HT1080 (cell line): Measurements from ENCODE around the gene SNRNP48. TPM values are rescaled to one million over a fixed set of nuclear protein-coding genes. Genes with fewer than 3 reads are reported as not detected.

Source experiments
- DNase-seq: peaks from one replicate; pipeline ENCODE4 v3.0.0-alpha.2; 2015; ENCODE audit warnings: low read depth
- polyA plus RNA-seq, 2 experiments: library from polyadenylated mRNA; depleted of rRNA; stranded (reverse); fragments of >200 nt; gene quantifications; 2 replicates each; pipeline ENCODE4 v1.2.3, GENCODE V29; 2015
- total RNA-seq: library from RNA; depleted of rRNA; stranded (reverse); fragments of >200 nt; shearing (Covaris generic); gene quantifications from 2 replicates; pipeline ENCODE4 v1.2.3, GENCODE V29; 2014; rRNA removed

SNRNP48 gene, protein sequence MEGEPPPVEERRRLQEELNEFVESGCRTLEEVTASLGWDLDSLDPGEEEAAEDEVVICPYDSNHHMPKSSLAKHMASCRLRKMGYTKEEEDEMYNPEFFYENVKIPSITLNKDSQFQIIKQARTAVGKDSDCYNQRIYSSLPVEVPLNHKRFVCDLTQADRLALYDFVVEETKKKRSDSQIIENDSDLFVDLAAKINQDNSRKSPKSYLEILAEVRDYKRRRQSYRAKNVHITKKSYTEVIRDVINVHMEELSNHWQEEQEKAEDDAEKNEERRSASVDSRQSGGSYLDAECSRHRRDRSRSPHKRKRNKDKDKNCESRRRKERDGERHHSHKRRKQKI
- 7.9 and 9.7 TPM in 2 replicates for total RNA-seq
- polyA plus RNA-seq (2015; cell fraction: cytosol; rRNA removed), result 11.9 and 14.2 TPM in 2 replicates
- 32.2 and 32.5 TPM in 2 replicates for polyA plus RNA-seq (2015; cell fraction: nucleus; rRNA removed)

DNA sequence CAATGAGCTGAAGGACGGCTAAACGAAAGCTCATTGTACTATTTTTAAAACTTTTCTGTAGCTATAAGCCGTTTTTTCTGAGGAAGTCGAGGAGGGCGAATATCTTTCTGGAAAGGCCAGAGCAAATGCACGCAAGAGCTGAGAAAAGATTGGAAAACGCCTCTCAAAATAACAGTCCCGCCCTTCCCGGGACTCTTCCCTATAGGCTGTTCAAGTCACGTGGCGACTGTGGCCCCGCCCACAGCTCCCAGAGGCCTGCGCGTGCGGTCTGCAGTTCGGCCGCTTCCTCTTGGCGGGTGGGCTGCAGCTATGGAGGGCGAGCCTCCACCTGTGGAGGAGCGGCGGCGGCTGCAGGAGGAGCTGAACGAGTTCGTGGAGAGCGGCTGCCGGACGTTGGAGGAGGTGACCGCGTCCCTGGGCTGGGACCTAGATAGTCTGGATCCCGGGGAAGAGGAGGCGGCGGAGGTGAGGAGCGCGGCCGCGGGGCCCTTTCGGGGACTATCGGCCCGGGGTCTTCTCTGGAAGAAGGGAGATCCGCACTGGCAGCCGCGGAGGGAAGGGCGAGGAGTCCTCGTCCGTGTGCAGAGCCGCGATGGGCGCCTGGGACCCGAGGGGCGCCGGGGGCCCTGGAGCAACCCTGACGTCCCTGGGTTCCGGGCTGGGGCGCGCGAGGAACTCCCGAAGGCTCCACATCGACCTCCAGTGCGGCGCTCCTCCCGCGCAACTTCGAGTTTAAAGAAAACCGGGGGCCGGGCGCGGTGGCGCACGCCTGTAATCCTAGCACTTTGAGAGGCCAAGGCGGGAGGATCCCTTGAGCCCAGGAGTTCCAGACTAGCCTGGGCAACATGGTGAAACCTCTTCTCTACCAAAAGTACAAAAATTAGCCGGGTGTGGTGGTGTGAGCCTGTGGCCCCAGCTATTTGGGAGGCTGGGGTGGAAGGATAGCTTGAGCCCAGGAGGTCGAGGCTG is at the start of gene SNRNP48:
TSS of gene SNRNP48 (plus strand) at position 250 of the 969 bp plus-strand sequence. CDS start at position 310, 60 bp downstream.
- DNase-seq, result peak; percentile 88

DNA sequence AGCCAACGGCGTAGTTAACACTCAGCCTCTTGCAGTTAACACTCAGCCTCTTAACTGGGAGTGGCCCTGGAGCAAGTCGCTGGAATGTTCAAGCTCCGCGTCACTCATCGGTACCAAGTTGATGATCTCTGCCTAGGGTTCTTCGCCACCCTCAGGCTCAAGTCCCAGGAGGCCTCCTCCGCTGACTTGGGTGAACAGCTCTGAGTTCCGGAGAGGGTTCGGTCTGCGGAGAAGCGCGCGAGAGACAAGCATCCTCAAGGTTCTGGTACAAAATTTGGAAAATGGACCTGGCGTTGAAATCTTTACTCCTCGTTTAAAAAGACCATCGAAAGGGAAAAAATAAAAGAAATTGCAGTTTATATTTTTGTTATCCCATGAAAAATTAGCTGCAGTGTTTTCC is 49.4 kb upstream of the SNRNP48 start:
- no peak for DNase-seq

DNA sequence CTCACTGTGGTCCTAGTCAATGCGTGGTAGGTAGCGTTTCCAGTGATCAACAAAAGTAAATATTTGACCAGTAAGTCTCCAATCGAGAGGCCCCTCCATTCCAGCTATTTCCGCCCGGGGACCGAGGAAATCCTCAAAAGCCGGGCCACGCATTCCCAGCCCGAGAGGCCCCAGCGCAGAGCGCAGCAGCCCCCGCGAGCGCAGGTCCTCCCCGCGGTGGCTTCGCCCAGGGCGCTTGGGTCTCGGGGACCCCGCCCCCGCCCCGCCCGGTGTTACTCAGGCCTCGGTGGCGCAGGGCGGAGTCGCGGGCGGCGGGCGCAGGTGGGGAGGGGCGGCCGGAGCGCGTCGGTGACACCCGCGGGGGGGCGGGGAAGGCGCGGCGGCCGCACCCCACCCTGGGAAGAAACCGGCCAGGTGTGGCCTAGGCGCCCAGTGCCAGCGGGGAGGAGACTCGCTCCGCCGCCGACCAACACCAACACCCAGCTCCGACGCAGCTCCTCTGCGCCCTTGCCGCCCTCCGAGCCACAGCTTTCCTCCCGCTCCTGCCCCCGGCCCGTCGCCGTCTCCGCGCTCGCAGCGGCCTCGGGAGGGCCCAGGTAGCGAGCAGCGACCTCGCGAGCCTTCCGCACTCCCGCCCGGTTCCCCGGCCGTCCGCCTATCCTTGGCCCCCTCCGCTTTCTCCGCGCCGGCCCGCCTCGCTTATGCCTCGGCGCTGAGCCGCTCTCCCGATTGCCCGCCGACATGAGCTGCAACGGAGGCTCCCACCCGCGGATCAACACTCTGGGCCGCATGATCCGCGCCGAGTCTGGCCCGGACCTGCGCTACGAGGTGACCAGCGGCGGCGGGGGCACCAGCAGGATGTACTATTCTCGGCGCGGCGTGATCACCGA is 48.6 kb upstream of the SNRNP48 start, which contains the start of gene DSP:
TSS of gene DSP (plus strand) at position 497 of the 890 bp plus-strand sequence. CDS start at position 742, 245 bp downstream.
- DNase-seq, result peak; percentile 17

DNA sequence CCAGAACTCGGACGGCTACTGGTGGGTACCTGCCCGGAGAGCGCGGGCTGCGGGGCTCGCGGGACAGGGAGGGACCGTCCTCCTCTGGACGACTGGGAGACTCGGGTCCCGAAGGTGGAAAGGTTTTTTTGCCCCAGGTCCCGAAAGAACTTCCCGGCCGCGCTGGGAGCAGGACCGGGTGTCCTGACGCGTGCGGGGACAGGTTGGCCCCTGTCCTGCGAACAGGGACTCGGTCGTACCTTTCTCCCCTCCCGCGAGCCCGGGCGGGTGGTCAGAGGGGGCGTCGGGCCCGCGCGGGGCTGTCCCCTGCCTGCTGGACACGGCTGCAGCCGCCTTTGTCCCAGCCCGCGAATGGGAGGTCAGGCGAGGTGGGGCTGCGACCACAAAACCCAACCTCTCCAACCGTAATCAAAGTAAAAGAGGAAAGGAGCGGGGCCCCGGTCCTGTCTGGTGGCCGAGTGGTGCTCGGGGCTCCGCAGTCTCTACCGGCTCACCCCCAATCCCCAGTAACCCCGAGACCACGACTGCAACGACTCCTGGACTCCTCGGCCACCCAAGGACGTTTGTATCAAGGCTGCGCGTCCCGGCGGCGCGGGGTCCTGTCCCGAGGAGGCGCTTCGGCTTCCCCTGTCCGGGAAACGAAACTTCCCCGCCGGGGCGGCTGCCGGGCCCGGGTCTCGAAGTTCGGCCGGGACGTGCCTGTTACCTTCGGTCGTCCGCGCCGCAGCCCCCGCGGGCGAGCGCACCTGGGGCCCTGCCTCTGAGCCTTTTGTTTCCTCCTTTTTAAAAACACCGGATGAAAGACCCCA is 47.7 kb upstream of the SNRNP48 start:
- DNase-seq, result no peak

DNA sequence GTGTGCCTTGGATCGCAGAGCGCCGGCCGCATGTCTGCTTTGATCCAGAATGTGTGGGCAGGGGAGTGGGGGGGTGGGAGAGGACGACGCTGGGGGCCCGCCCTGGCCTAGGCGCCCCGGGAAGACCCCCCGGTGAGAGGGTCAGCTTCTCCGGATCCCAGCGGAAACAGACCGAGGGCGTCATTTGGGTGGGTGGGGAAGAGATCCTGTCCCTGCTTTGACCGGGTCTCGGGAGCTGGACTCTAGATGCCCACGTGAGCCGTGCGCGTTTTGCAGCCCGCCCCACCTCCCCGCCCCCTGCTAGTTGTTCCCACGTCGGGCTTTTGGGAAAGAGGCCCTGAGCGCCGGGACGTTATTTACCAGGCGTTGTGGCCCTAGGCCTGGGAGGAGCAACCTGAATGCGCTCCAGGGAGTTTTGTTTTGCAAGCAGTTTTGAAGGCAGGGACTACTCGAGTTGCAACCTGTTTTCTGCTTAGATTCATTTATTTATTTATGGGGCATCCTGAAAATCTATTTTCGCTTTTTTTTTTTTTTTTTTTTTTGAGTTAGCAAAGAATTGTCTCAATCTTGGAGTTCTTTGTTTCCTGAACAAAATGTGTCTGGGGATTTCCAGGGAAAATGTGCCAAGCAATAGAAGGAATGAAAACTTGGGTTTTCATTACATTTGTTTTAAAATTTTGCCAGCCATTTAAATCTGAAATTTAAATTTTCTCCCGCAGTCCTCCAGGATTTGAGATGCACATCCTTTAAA is 46.9 kb upstream of the SNRNP48 start:
- DNase-seq, result no peak

DNA sequence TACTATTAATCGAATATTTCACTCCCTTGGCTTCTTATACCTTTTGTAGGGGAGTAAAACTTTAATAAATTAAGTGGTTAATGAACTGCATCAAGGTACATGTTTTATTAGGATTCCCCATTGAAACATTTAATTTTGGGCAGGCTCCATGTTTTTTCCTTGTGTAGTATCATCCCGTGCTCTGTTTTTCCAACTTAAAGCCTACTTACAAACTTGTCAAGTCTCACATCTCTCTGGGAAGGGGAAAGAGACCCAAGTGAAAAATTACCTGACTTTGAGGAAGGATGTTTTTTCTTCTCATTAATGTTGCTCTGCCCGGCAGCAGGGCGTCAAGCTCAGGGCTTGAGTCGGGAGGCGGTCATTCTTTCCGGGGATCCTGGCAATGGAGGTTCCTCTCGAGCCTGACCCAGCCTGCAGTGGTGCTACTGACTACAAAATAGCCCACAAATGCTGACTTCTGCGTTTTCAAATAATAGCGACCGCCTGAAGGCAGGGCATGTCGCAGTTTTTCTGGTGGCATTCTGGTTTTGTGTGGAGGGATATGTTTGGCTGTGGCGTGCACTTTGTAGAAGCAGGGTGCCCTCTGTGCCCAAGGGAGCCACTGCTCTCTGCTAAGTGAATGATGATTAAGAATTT is 46.1 kb upstream of the SNRNP48 start:
- no peak for DNase-seq

DNA sequence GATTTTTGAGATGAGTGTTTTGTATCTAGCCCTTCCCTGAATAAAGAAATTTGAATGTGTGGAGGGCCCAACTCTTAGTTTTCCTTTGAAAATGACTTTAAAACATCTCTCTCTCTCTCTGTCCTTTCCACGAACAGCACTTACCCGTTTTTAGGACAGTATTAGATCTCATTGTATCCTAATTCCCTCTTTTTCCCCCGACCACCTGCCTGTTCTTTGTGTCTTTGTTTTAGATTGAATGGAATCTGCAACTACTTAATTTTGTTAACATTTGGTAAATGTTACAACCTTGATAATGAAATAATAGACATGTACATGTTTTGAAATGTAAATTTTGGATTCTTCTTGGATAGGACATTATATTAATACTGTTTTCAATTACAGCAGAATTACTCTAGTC is 45.4 kb upstream of the SNRNP48 start:
- no peak for DNase-seq

DNA sequence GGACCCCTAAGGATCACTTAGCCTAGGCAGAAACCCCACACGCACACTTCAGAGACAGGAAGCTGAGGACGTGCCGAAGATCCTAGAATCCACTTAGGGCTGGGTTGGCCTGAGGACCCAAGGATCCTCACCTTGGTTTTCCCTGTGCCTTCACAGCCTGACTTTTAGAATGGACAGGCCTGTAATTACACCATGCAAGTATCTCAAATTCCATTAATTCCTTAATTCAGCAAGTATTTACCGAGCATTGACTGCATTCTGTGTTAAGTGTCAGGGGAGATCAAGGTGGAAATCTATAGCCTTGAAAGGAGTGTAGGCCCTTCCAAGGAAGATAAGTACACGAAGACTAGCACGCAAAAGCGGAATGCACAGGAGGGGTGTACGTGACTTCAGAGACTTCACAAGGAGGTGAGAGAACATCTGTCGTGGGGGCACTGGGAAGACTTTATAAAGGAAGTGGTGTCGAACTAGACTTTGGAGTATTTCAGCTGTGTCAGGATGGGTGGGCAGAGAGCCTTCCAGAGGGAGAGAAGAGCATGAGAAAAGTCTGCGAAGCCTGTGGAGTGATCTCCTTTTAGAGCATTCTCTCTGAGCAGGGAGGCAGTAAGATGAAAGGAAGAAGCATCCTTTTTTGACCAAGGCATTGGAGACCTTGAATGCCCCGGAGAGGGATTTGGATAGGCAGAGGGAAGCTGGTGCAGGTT is 44.5 kb upstream of the SNRNP48 start:
- no peak for DNase-seq

DNA sequence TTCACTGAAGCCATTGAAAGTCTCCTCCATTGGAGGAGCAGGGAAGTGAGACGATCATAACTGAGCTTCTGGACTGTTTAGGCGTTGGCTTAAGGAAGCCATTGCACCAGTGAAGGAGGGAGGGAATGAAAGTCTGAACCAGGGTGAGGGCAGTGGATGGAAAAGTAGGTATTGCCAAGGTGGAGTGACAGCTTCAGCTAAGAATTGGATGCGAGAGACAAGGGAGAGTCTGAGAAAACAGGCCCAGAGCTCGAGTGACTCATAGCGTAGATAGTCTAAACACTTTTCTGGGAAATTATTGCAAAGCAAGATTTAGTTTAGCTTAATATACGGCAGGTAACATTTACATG is 44.0 kb upstream of the SNRNP48 start:
- no peak for DNase-seq

DNA sequence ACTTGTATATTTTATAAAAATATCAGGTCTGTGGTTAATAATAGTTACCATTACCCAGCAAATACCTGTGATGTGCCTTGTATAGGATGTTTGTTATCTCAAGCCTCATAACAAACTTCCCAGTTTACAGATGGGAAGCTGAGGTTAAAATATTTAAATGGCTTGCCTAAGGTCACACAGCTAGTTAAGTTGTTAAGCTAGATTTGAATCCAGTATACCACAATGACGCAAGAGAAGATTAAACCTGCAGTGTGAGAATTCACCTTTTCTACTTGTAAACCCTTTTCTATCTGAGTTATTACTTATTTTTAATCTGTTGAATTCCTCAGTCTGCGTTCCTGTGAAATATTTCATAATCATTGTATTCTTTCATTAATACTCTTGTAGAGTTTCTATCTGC is 43.6 kb upstream of the SNRNP48 start:
- no peak for DNase-seq

DNA sequence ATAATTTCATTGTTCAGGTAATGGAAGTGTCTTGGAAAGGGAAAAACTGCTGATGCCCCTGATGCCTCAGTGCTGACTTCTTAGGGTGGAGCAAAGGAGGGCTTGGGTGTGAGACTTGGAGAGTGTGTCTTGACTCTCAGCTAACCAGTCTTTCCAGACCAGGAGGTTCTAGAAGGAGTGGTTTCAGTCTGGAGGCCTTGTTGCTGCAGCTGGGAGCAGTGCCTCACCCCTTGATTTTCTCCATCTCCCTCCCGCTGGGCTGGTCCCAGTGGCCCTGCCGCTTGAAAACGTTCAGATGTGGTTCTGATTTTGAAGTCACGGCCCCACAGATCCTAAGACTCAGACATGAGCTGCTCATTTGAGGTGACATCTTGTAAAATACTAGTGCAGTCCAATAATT is 43.1 kb upstream of the SNRNP48 start:
- DNase-seq, result no peak

DNA sequence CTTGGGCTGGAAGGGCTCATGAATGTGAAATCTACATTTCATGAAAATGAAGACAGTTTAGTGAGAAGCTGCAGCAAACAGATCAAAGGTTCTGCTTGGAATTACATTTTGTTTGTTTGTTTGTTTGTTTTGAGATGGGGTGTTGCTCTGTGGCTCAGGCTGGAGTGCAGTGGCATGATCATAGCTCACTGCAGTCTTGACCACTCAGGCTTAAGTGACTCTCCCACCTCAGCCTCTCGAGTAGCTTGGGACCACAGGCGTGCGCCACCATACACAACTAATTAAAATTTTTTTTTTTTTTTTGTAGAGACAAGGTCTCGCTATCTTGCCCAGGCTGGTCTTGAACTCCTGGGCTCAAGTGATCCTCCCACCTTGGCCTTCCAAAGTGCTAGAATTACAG is 42.7 kb upstream of the SNRNP48 start:
- DNase-seq, result no peak

DNA sequence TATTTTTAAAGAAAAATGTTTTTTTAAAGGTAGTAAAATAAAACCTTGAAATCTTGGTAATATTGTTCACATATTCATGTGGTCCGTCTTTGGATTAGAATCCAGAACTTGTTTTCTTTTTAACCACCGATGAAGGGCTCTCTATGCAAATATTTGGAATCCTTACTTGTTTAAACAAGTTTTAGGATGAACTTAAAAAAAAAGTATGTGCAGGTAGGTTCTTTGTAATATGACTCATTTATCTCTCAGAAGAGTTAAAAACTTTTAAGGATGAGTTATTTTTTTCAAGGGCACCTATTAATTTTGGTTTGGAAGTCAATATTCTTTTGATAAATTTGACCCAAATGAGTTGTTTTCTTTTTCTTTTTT is 39.6 kb upstream of the SNRNP48 start:
- DNase-seq, result no peak

DNA sequence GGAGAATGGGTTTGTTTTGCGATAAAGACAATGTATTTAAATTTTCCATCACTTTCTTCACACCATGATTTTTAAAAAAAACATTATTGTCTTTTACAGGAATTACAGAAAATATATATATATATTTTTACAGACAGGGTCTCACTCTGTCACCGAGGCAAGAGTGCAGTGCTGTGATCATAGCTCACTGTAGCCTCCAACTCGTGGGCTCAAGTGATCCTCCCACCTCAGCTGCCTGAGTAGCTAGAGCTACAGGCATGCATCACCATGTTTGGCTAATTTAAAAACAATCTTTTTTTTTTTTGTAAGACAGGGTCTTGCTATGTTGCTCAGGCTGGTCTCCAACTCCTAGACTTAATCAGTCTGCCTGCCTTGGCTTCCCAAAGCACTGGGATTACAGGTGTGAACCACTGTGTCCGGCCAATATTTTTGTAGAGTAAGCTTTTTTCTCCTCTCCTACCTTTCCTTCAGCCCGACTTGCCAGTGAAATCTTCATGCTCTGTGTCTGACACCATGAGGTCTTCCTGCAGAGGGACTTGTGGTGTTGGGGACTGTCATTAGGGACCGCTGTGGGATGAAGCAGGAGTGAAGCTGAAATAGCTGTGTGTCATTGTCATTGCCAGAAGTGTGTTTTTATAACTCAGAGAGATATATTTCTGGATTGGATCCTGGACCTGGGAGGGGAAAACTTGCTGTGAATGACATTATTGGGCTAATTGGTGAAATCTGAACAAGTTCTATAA is 35.3 kb upstream of the SNRNP48 start:
- no peak for DNase-seq

DNA sequence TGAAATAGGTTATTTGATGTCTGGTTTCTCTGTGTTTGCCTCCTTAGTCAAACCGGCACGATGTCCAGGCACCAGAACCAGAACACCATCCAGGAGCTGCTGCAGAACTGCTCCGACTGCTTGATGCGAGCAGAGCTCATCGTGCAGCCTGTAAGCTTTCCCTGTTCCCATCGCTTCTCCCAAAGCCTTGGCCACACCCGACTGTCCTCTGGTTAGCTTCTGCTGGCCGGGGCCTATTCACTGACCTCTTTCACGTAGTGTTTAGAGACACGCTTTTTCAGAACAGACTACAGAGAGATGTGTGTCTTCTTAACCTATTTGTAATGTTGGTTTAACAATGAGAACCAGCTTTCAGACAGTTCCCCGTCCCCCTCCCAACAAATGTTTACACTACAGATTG is 34.3 kb upstream of the SNRNP48 start:
- no peak for DNase-seq

DNA sequence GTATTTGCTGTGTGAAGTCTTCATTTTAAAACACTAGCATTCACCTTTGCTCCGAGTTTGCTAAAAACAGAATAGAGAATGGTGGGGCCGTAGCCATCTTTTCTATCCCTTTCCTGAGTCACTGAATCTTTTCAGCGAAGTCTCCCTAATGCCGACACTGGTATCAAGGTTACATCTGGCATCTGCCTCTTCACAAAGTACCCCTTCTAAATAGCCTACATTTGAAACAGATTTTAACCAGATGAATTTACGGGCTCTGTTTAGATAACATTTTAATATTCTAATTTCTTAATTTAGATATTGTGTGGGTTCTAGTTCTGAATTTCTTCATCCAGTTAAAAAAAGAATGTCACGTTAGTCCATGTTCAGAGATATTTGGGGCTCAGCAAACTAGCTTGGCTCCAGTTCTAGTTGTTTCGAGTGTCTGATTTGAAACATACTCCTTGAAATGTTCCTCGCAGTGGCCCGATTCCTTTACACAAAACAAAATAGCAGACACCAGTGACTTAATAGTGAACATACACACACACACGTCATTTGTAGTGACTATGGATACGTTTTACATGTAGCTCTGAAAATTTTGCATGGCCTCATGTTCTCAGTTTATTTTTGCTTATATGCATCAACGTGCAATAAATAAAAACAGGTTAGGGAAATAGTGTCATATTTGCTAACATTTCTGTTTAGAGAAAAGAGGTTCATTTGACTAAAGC is 33.4 kb upstream of the SNRNP48 start:
- no peak for DNase-seq

DNA sequence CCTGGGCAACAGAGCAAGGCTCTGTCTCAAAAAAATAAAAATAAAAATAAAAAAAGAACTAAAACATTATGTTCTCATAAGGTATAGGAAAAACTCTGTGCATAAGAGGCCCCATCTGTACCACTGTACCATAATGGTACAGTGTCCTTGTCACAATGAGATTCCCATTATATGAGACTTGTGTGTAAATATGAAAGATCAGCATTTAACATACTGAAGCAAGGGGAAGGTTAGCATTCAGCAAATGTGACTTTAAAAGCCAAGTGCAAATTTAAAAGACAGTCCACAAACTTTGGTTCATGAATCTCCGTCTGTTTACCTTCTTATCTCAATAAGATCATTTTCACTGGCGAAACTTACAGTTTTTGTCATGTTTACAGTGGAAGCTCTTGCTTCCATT is 32.3 kb upstream of the SNRNP48 start:
- DNase-seq, result no peak
